HepG2 (cell line): ENCODE data around the gene DIS3L2. TPM values are rescaled to one million over a fixed set of nuclear protein-coding genes. Genes with fewer than 3 reads are reported as not detected.
A peak's percentile ranks its signal among the peaks of the same experiment; 100 is the strongest.

ENCODE experiments used
- ARHGAP35 ChIP-seq: sonication (generic); formaldehyde crosslinking; IDR thresholded peaks from 2 replicates; pipeline ENCODE4 v1.9.0; 2022; ENCODE audit warnings: mild to moderate bottlenecking, inconsistent platforms, moderate library complexity, missing genetic modification reagents, borderline replicate concordance
- ARID2 ChIP-seq: sonication (generic); formaldehyde crosslinking; IDR thresholded peaks from 2 replicates; pipeline ENCODE4 v1.8.1; 2022; ENCODE audit warnings: mild to moderate bottlenecking, missing genetic modification reagents, borderline replicate concordance
- CREBL2 ChIP-seq: sonication (generic); formaldehyde crosslinking; IDR thresholded peaks from 2 replicates; pipeline ENCODE4 v1.8.1; 2023; ENCODE audit warnings: missing genetic modification reagents, mild to moderate bottlenecking, borderline replicate concordance
- DRAP1 ChIP-seq: IDR thresholded peaks from 2 replicates; pipeline ENCODE4 v1.6.1; 2016; ENCODE audit warnings: missing genetic modification reagents, missing compliant biosample characterization
- FOXO1 ChIP-seq: sonication (generic); formaldehyde crosslinking; IDR thresholded peaks from 2 replicates; pipeline ENCODE4 v1.4.0; 2020; ENCODE audit warnings: missing genetic modification reagents
- GTF3A ChIP-seq: sonication (generic); formaldehyde crosslinking; conservative IDR thresholded peaks from 2 replicates; pipeline ENCODE4 v1.4.0; 2020; ENCODE audit warnings: mild to moderate bottlenecking, missing genetic modification reagents
- HDAC6 ChIP-seq: fragments of 200-600 bp; sonication (generic); IDR thresholded peaks from 2 replicates; pipeline ENCODE4 v1.7.0; 2017; ENCODE audit warnings: mild to moderate bottlenecking, antibody characterized with exemption, low read length, low read depth
- HOXA7 ChIP-seq: sonication (generic); formaldehyde crosslinking; IDR thresholded peaks from 2 replicates; pipeline ENCODE4 v1.8.1; 2022; ENCODE audit warnings: mild to moderate bottlenecking, missing genetic modification reagents, moderate library complexity
- HOXD1 ChIP-seq: sonication (generic); formaldehyde crosslinking; IDR thresholded peaks from 2 replicates; pipeline ENCODE4 v1.5.0; 2020; ENCODE audit warnings: missing genetic modification reagents
- MXD1 ChIP-seq: sonication (generic); formaldehyde crosslinking; IDR thresholded peaks from 2 replicates; pipeline ENCODE4 v1.4.0; 2020; ENCODE audit warnings: mild to moderate bottlenecking, missing genetic modification reagents
- RAD21 ChIP-seq: fragments of 450-650 bp; formaldehyde crosslinking; IDR thresholded peaks from 2 replicates; pipeline ENCODE4 v1.5.0; 2020; ENCODE audit warnings: mild to moderate bottlenecking
- RNF2 ChIP-seq: fragments of 450-650 bp; conservative IDR thresholded peaks from 2 replicates; pipeline ENCODE4 v1.6.1; 2016; ENCODE audit warnings: low read depth
- RNF219 ChIP-seq: sonication (generic); formaldehyde crosslinking; IDR thresholded peaks from 2 replicates; pipeline ENCODE4 v1.5.0; 2020; ENCODE audit warnings: mild to moderate bottlenecking, missing genetic modification reagents
- SP1 ChIP-seq, 2 experiments: fragments of 450-650 bp in 1 of 2; sonication (generic) in 1 of 2; formaldehyde crosslinking in 1 of 2; IDR thresholded peaks; 2 replicates each; pipeline versions ENCODE4 v1.4.0 to v1.6.1; 2016 to 2020; ENCODE audit warnings: missing genetic modification reagents in 1 of 2
- ZBTB38 ChIP-seq: sonication (generic); formaldehyde crosslinking; IDR thresholded peaks from 2 replicates; pipeline ENCODE4 v1.5.1; 2020; ENCODE audit warnings: mild to moderate bottlenecking, missing genetic modification reagents
- ZBTB44 ChIP-seq: sonication (generic); formaldehyde crosslinking; IDR thresholded peaks from 2 replicates; pipeline ENCODE4 v1.4.0; 2020; ENCODE audit warnings: missing genetic modification reagents
- ZNF280B ChIP-seq: sonication (generic); formaldehyde crosslinking; IDR thresholded peaks from 2 replicates; pipeline ENCODE4 v1.5.0; 2020; ENCODE audit warnings: missing genetic modification reagents, mild to moderate bottlenecking, borderline replicate concordance
- ZNF383 ChIP-seq: sonication (generic); formaldehyde crosslinking; IDR thresholded peaks from 2 replicates; pipeline ENCODE4 v1.4.0; 2020; ENCODE audit warnings: missing genetic modification reagents, mild to moderate bottlenecking, borderline replicate concordance
- ZNF503 ChIP-seq: sonication (generic); formaldehyde crosslinking; IDR thresholded peaks from 2 replicates; pipeline ENCODE4 v1.4.0; 2020; ENCODE audit warnings: missing genetic modification reagents
- ZNF510 ChIP-seq: sonication (generic); formaldehyde crosslinking; IDR thresholded peaks from 2 replicates; pipeline ENCODE4 v1.4.0; 2020; ENCODE audit warnings: low read depth, mild to moderate bottlenecking, missing genetic modification reagents
- polyA plus RNA-seq, 8 experiments: library from polyadenylated mRNA; depleted of rRNA in 3 of 8; stranded (reverse) in 7 of 8; unstranded in 1 of 8; fragments of >200 nt; fragmentation: Illumina TruSeq in 4 of 8; extraction: Trizol in 4 of 8; gene quantifications; 2 replicates each; pipeline versions ENCODE4 v1.2.1 to v1.2.3, GENCODE V29; 2011 to 2016; ENCODE audit warnings: low read depth in 4 of 8, missing spikeins in 1 of 8, mixed read lengths in 1 of 8; ENCODE audit not compliant: insufficient read depth in 1 of 8
- total RNA-seq, 5 experiments: library from RNA; depleted of rRNA; stranded (reverse); fragments of >200 nt; fragmentation: Illumina TruSeq; extraction: Trizol; gene quantifications; 2 replicates each; pipeline ENCODE4 v1.2.3, GENCODE V29; 2016; ENCODE audit warnings: low read depth in 1 of 5

Gene DIS3L2
- total and polyA plus RNA-seq, 2 of the 13 experiments (the other 11 are each of a cell fraction or from before 2014, with no cell fraction given): 7.0 to 23.9 TPM

- TF ChIP-seq ZNF503 (CRISPR knock-in tag) (no peak), SP1 (IDR thresholded peaks at IDR 0.05) (no peak), SP1 (CRISPR knock-in tag; IDR thresholded peaks at IDR 0.05) (0 out of 2 replicates have a peak, but pooled peaks have one; percentile 3), HOXD1 (CRISPR knock-in tag) (0 out of 2 replicates have a peak, but pooled peaks have one; percentile 31), RNF219 (CRISPR knock-in tag) (no peak), RAD21 (CRISPR knock-in tag) (peak; percentile 85), ZBTB38 (CRISPR knock-in tag) (peak; percentile 31; the same call in 1 of the 2 replicates), GTF3A (no peak), ZNF510 (CRISPR knock-in tag) (no peak), ZBTB44 (CRISPR knock-in tag) (no peak), HDAC6 (0 out of 2 replicates have a peak, but pooled peaks have one; percentile 68), ZNF280B (no peak), MXD1 (CRISPR knock-in tag) (no peak), HOXA7 (no peak), ARID2 (CRISPR knock-in tag) (no peak), DRAP1 (CRISPR knock-in tag) (peak; percentile 62), ZNF383 (CRISPR knock-in tag) (no peak), RNF2 (0 out of 2 replicates have a peak, but pooled peaks have one; percentile 13), CREBL2 (CRISPR knock-in tag) (no peak), FOXO1 (no peak), ARHGAP35 (CRISPR knock-in tag) (no peak)
Measured at GRCh38 chr2:231926180-231926741, 35.3 kb upstream of the DIS3L2 start, which contains the start of gene NPPC (continued).
